DND-41 (cell line): ENCODE results near the gene RPL7A.

Experiments
- EZH2 ChIP-seq: IDR thresholded peaks from 3 replicates; pipeline ENCODE4 v1.6.1; 2012; ENCODE audit warnings: borderline replicate concordance, low read depth, mild to moderate bottlenecking, moderate library complexity, low read length, inconsistent platforms; ENCODE audit not compliant: severe bottlenecking
- TF ChIP-seq, protein P1 (sequence below): IDR thresholded peaks from 2 replicates; pipeline ENCODE4 v1.5.1; 2012; ENCODE audit warnings: borderline replicate concordance, low read length, moderate library complexity, mild to moderate bottlenecking; ENCODE audit not compliant: poor library complexity, severe bottlenecking; ENCODE audit errors: extremely low read depth

- TF ChIP-seq, protein P1, sequence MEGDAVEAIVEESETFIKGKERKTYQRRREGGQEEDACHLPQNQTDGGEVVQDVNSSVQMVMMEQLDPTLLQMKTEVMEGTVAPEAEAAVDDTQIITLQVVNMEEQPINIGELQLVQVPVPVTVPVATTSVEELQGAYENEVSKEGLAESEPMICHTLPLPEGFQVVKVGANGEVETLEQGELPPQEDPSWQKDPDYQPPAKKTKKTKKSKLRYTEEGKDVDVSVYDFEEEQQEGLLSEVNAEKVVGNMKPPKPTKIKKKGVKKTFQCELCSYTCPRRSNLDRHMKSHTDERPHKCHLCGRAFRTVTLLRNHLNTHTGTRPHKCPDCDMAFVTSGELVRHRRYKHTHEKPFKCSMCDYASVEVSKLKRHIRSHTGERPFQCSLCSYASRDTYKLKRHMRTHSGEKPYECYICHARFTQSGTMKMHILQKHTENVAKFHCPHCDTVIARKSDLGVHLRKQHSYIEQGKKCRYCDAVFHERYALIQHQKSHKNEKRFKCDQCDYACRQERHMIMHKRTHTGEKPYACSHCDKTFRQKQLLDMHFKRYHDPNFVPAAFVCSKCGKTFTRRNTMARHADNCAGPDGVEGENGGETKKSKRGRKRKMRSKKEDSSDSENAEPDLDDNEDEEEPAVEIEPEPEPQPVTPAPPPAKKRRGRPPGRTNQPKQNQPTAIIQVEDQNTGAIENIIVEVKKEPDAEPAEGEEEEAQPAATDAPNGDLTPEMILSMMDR, result no peak
- no peak for TF ChIP-seq EZH2
Observed at GRCh38 chr9:133333011-133333410, 15.0 kb upstream of the RPL7A start.
